ENCODE data around the gene TMIGD1. TPM values are rescaled to one million over a fixed set of nuclear protein-coding genes. Genes with fewer than 3 reads are reported as not detected.

The TMIGD1 gene
- polyA plus RNA-seq, 1 of the 3 experiments (the other 2 are of a cell fraction) = not detected

- no peak overlapping the region for H3K9ac ChIP-seq
- no peaks in the 10 kb centered on the region for H3K9me2 ChIP-seq
- H4K20me1 ChIP-seq (ENCODE audit: insufficient read depth) = no peaks in the 10 kb centered on the region
- H3K36me3 ChIP-seq (replicated peaks in 1 of 2; ENCODE audit: control insufficient read depth in 1 of 2, insufficient read depth in 2 of 2, low read length in 1 of 2) = no peaks in the 10 kb centered on the region
- H3K27ac ChIP-seq (ENCODE audit: low read depth in 2 of 2, low read length in 1 of 2) = no peak overlapping the region
- H2AFZ ChIP-seq (ENCODE audit: low read depth) = no peak overlapping the region
- H3K79me2 ChIP-seq (ENCODE audit: insufficient read depth) = no peaks in the 10 kb centered on the region
- 95% methylated on average over 4 of the region's 4 CpGs for WGBS (ENCODE audit: low lambda C conversion rate)
- H3K4me2 ChIP-seq = no peak overlapping the region
- peaks cover 11% of the 10 kb centered on the region for H3F3A ChIP-seq (replicated peaks; ENCODE audit: insufficient read depth)
- TF ChIP-seq CTCF (IDR thresholded peaks at IDR 0.05) = no peak
- no peak for TF ChIP-seq CHD2 (IDR thresholded peaks at IDR 0.05; ENCODE audit: low read length, partially characterized antibody)
- no peak for TF ChIP-seq TAF1 (IDR thresholded peaks at IDR 0.05; ENCODE audit: borderline replicate concordance, low read depth, low read length)
- TF ChIP-seq NFIC (IDR thresholded peaks at IDR 0.05; ENCODE audit: borderline replicate concordance) = no peak
- no peak for TF ChIP-seq RAD21 (IDR thresholded peaks at IDR 0.05; ENCODE audit: low read length)
- no peak for TF ChIP-seq SIN3A (IDR thresholded peaks at IDR 0.05; ENCODE audit: borderline replicate concordance, low read depth, low read length)
- no peak for TF ChIP-seq TEAD4 (IDR thresholded peaks at IDR 0.05; ENCODE audit: borderline replicate concordance, insufficient read depth)
- TF ChIP-seq REST (IDR thresholded peaks at IDR 0.05; ENCODE audit: low read depth, low read length) = no peak
- TF ChIP-seq FOXJ3 (CRISPR knock-in tag; IDR thresholded peaks at IDR 0.05) = no peak
- TF ChIP-seq MAX (IDR thresholded peaks at IDR 0.05; ENCODE audit: low read depth) = no peak
- TF ChIP-seq TCF12 (IDR thresholded peaks at IDR 0.05) = no peak
- TF ChIP-seq, protein P1, sequence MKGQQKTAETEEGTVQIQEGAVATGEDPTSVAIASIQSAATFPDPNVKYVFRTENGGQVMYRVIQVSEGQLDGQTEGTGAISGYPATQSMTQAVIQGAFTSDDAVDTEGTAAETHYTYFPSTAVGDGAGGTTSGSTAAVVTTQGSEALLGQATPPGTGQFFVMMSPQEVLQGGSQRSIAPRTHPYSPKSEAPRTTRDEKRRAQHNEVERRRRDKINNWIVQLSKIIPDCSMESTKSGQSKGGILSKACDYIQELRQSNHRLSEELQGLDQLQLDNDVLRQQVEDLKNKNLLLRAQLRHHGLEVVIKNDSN (IDR thresholded peaks at IDR 0.05; ENCODE audit: borderline replicate concordance, low read depth) = no peak
- TF ChIP-seq GATA2 (CRISPR knock-in tag; IDR thresholded peaks at IDR 0.05) = no peak
- no peak for TF ChIP-seq RXRA (IDR thresholded peaks at IDR 0.05; ENCODE audit: borderline replicate concordance, low read depth)
- TF ChIP-seq EP300 (IDR thresholded peaks at IDR 0.05; ENCODE audit: borderline replicate concordance in 1 of 2, low read depth in 1 of 2, low read length in 1 of 2) = no peak
- no peak for TF ChIP-seq PBX3 (IDR thresholded peaks at IDR 0.05)
- no peak overlapping the region for H3K4me3 ChIP-seq (ENCODE audit: low read depth in 2 of 2, low read length in 1 of 2)
- H3K9me3 ChIP-seq = no peaks in the 10 kb centered on the region
- ChIA-PET CTCF (interaction anchor here (0.8 to 3.4 kb wide), 4 partner anchors 8 to 229 kb away, joined by 3 to 22 read pairs (median 4); no protein-coding TSS in a partner anchor), POLR2A (no interaction called here)
- peaks cover 2 to 8% of the 10 kb centered on the region in 2 experiments; a peak in 2 of 4 replicates for H3K4me1 ChIP-seq (ENCODE audit: control insufficient read depth in 1 of 2, insufficient read depth in 2 of 2, low read depth in 1 of 2, low read length in 1 of 2)
- no peaks in the 10 kb centered on the region for H3K27me3 ChIP-seq (ENCODE audit: insufficient read depth)
- DNase-seq = no peak
These were observed 564 bp upstream of the TMIGD1 start for GRCh38 chr17:30334421-30334820.
